B cell (primary cell): Measurements from ENCODE around the gene MLLT10. TPM values are rescaled to one million over a fixed set of nuclear protein-coding genes. Genes with fewer than 3 reads are reported as not detected.
A peak's percentile ranks its signal among the peaks of the same experiment; 100 is the strongest.

Experiments
- ATAC-seq: fragments of 200-7000 bp; cut with Tn5 transposase; one replicate; pipeline ENCODE4 v1.10.0; 2021; ENCODE audit warnings: low read depth, mild to moderate bottlenecking, moderate number of reproducible peaks, moderate library complexity
- CTCF ChIA-PET: fragments of 350-600 bp; sonication (Branson Sonifier 250); formaldehyde crosslinking; loops from one replicate; lab custom pipeline; 2021; ENCODE audit warnings: antibody characterized with exemption, inconsistent platforms; lab: Charles Lee
- POLR2A ChIA-PET: fragments of 350-600 bp; sonication (Branson Sonifier 250); formaldehyde crosslinking; loops from one replicate; lab custom pipeline; 2021; ENCODE audit warnings: antibody characterized with exemption; lab: Charles Lee
- DNase-seq: peaks from one replicate; pipeline ENCODE4 v3.0.0; 2013
- H2AFZ ChIP-seq: 2 replicates; pipeline ENCODE4 v1.6.1; 2012; ENCODE audit warnings: mild to moderate bottlenecking, low read depth, low read length; ENCODE audit not compliant: insufficient read depth, poor library complexity, severe bottlenecking
- H3K27ac ChIP-seq, 2 donors: 1 replicate in 1 of 2; 2 replicates in 1 of 2; pipeline ENCODE4 v1.5.1; 2012 to 2013; ENCODE audit warnings: low read length in 2 of 2, mild to moderate bottlenecking in 2 of 2, moderate library complexity in 1 of 2
- H3K27me3 ChIP-seq, 4 experiments: fragments of 200-600 bp in 1 of 4; sonication (generic) in 1 of 4; replicated peaks in 1 of 4; 1 replicate in 2 of 4; 2 replicates in 2 of 4; pipeline versions ENCODE4 v1.6.1 to v1.7.0; 2013 to 2016; ENCODE audit warnings: low read length in 3 of 4, mild to moderate bottlenecking in 2 of 4, mixed read lengths in 1 of 4, moderate library complexity in 1 of 4; ENCODE audit not compliant: insufficient read depth in 4 of 4, control insufficient read depth in 3 of 4; ENCODE audit errors: control extremely low read depth in 1 of 4
- H3K36me3 ChIP-seq, 2 experiments: replicated peaks in 1 of 2; 1 replicate in 1 of 2; 2 replicates in 1 of 2; pipeline versions ENCODE4 v1.6.1 to v1.7.1; 2013; ENCODE audit warnings: low read length in 1 of 2; ENCODE audit not compliant: insufficient read depth in 2 of 2, control insufficient read depth in 1 of 2; ENCODE audit errors: control extremely low read depth in 1 of 2, extremely low read depth in 1 of 2
- H3K4me1 ChIP-seq, 2 donors: fragments of 200-600 bp in 1 of 2; sonication (generic) in 1 of 2; 1 replicate in 1 of 2; 2 replicates in 1 of 2; pipeline versions ENCODE4 v1.5.1 to v1.6.1; 2013 to 2017; ENCODE audit warnings: low read length in 2 of 2; ENCODE audit not compliant: control insufficient read depth in 2 of 2, insufficient read depth in 2 of 2
- H3K4me2 ChIP-seq: replicated peaks from 2 replicates; pipeline ENCODE3; 2012; ENCODE audit warnings: mild to moderate bottlenecking, low read depth, low read length; ENCODE audit not compliant: poor library complexity, severe bottlenecking
- H3K4me3 ChIP-seq, 5 experiments: fragments of 200-600 bp in 1 of 5; sonication (generic) in 1 of 5; 1 replicate in 3 of 5; 2 replicates in 2 of 5; pipeline versions ENCODE4 v1.5.1 to v1.7.0; 2011 to 2016; ENCODE audit warnings: low read length in 4 of 5, mild to moderate bottlenecking in 4 of 5, low read depth in 2 of 5, control low read depth in 1 of 5, moderate library complexity in 1 of 5; ENCODE audit not compliant: insufficient read depth in 1 of 5; ENCODE audit errors: control extremely low read depth in 1 of 5, extremely low read depth in 1 of 5
- H3K79me2 ChIP-seq: fragments of 200-600 bp; sonication (generic); one replicate; pipeline ENCODE4 v1.6.0; 2016; ENCODE audit warnings: low read length; ENCODE audit not compliant: control insufficient read depth, insufficient read depth
- H3K9ac ChIP-seq: fragments of 200-600 bp; sonication (generic); 2 replicates; pipeline ENCODE4 v1.6.1; 2017; ENCODE audit warnings: mild to moderate bottlenecking, low read length, moderate library complexity
- H3K9me3 ChIP-seq, 3 donors: one replicate each; pipeline versions ENCODE4 v1.6.1 to v1.7.1; 2013; ENCODE audit warnings: low read length in 2 of 3; ENCODE audit not compliant: control insufficient read depth in 2 of 3, insufficient read depth in 1 of 3; ENCODE audit errors: control extremely low read depth in 1 of 3
- H4K20me1 ChIP-seq: 2 replicates; pipeline ENCODE4 v1.6.0; 2012; ENCODE audit warnings: mild to moderate bottlenecking, low read length; ENCODE audit not compliant: insufficient read depth, control insufficient read depth, poor library complexity, severe bottlenecking
- H3K27ac Mint-ChIP-seq: one replicate; pipeline ENCODE4 v1.8.0; 2021; ENCODE audit warnings: mixed read lengths
- H3K27me3 Mint-ChIP-seq: one replicate; pipeline ENCODE4 v1.8.0; 2021; ENCODE audit warnings: mixed read lengths
- H3K4me1 Mint-ChIP-seq: one replicate; pipeline ENCODE4 v1.8.0; 2021; ENCODE audit warnings: mixed read lengths
- H3K4me3 Mint-ChIP-seq: one replicate; pipeline ENCODE4 v1.8.0; 2021; ENCODE audit warnings: mixed read lengths
- H3K9me3 Mint-ChIP-seq: one replicate; pipeline ENCODE4 v1.8.0; 2022; ENCODE audit warnings: mixed read lengths; ENCODE audit not compliant: insufficient read depth
- CTCF ChIP-seq: fragments of 200-600 bp; IDR thresholded peaks from one replicate; pipeline ENCODE4 v1.8.0; 2022; ENCODE audit warnings: antibody characterized with exemption, mild to moderate bottlenecking
- EZH2 ChIP-seq: IDR thresholded peaks from 2 replicates; pipeline ENCODE4 v1.6.1; 2012; ENCODE audit warnings: borderline replicate concordance, low read depth, mild to moderate bottlenecking, moderate library complexity, low read length; ENCODE audit not compliant: insufficient read depth, poor library complexity, severe bottlenecking
- WGBS: methylation state at CpG from one replicate; pipeline ENCODE4 v1.1.5; 2013; ENCODE audit warnings: missing lambda C conversion rate; ENCODE audit not compliant: insufficient coverage; 5-methylcytosine and 5-hydroxymethylcytosine counted together
- intact Hi-C: fragments of 100-400 bp; cut with micrococcal nuclease; formaldehyde crosslinking; loops from one replicate; pipeline ENCODE4 v1.10.0; 2022
- polyA plus RNA-seq: library from polyadenylated mRNA; depleted of rRNA; stranded (reverse); fragments of >200 nt; gene quantifications from 2 replicates; pipeline ENCODE4 v1.2.3, GENCODE V29; 2012
- total RNA-seq, 2 donors: library from RNA; stranded (reverse); fragments of 120-200 nt in 1 of 2; gene quantifications; 1 replicate in 1 of 2; 2 replicates in 1 of 2; pipeline versions ENCODE4 v1.2.3 to v1.2.4, GENCODE V29; 2013 to 2022

MLLT10 gene
- total and polyA plus RNA-seq, 2 donors (not counting 1 experiment from before 2014, with no cell fraction given) = 21.7 to 70.5 TPM

GRCh38 chr10:21496343-21497176 is 37.5 kb upstream of the MLLT10 start:
- Histone ChIP-seq H3K27ac (no peak overlapping the region), H3K27me3 (peaks cover 2 to 73% (median 58%) of the 10 kb centered on the region in 4 experiments)

More at GRCh38 chr10:21496343-21497176, 37.5 kb upstream of the MLLT10 start:
- Histone ChIP-seq H4K20me1 (no peaks in the 10 kb centered on the region), H3K9ac (peak overlapping the region; percentile 69), H3K36me3 (no peaks in the 10 kb centered on the region), H3K79me2 (no peaks in the 10 kb centered on the region), H2AFZ (peak overlapping the region; percentile 92), H3K4me3 (peak overlapping the region; percentile 44 to 74 (median 67)), H3K4me1 (peaks cover 47 to 51% of the 10 kb centered on the region in 2 donors), H3K9me3 (peaks cover 0 to 16% (median 0%) of the 10 kb centered on the region in 3 donors), H3K4me2 (peak overlapping the region; percentile 99)
- Mint-ChIP-seq H3K27ac (peak overlapping the region; percentile 59), H3K9me3 (no peaks in the 10 kb centered on the region), H3K4me1 (peaks cover 40% of the 10 kb centered on the region), H3K27me3 (peaks cover 61% of the 10 kb centered on the region), H3K4me3 (peak overlapping the region; percentile 93)
- WGBS = under 1% methylated on average over 58 of the region's 72 CpGs
- ChIA-PET POLR2A (interaction anchor here (0.6 to 2.1 kb wide), 6 partner anchors 20 to 466 kb away, joined by 3 to 7 read pairs (median 4); partner anchors contain the start of genes MLLT10 and SKIDA1), CTCF (interaction anchor here (0.6 to 2.5 kb wide), 33 partner anchors 9 to 1493 kb away, joined by 3 to 14 read pairs (median 5); partner anchors contain the start of genes DNAJC1 and SKIDA1)
- TF ChIP-seq CTCF (no peak), EZH2 (peak; percentile 65)
- intact Hi-C loops = loop anchor here (2.0 to 10.0 kb wide), 5 partner anchors 20 to 1572 kb away; partner anchors contain the start of gene SKIDA1
- DNase-seq (peak; percentile 79), ATAC-seq (peak; percentile 47)
